IPS-11a (cell line): ENCODE results near the gene RD3L.
A peak's percentile ranks its signal among the peaks of the same experiment; 100 is the strongest.

Experiments
- H3K4me3 ChIP-seq: one replicate; pipeline ENCODE4 v1.5.1; 2013; ENCODE audit warnings: low read depth, low read length, control low read depth

Gene RD3L

GRCh38 chr14:103928011-103928890 lies 14.1 kb downstream of the RD3L start, which contains the start of gene TDRD9:
TDRD9 (plus strand) TSS chr14:103928456; CDS start chr14:103928510, 54 bp downstream.
- H3K4me3 ChIP-seq: no peak within 1 kb of the TSS

DNA sequence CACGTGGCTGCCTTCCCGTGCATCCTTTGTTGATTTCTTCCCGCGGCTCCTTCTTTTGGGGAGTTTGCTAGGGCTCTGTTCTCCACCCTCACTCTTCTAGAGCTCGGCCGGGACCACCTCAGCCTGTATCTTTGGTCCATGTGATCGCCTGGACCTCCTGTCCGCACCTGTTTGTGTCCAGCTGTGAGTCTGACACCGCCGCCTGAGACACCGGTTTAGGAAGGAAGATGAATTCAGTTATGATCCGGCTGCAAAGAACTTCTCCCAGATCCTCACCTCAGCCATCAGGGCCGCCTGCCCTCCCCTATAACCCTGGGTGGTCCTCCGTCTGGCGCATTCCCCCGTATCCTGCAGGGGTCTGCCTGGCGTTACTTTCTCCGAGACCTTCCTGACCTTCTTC lies 14.8 kb downstream of the RD3L start:
- H3K4me3 ChIP-seq: no peak overlapping the region

- no peak overlapping the region for H3K4me3 ChIP-seq
These were observed 17.0 kb downstream of the RD3L start for GRCh38 chr14:103925316-103925715.

DNA sequence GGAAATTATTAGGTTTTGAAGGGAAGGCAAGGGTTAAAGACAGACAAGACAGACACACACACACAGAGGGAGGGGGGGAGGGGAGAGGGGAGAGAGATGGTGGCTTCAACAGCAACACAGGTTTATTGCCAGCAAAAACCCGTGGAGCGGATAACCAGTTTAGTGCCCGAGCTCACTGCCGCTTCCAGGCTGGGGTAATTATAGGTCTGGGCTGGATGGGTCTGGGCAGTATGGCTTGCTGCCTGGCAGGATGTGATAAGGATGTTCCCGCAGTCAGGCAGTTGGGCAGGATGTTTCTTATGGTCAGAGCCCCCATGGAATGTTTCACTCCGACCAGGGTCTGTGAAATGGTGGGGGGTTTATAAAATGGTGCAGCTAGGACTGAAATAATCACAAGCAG lies 18.5 kb downstream of the RD3L start:
- no peak overlapping the region for H3K4me3 ChIP-seq

DNA sequence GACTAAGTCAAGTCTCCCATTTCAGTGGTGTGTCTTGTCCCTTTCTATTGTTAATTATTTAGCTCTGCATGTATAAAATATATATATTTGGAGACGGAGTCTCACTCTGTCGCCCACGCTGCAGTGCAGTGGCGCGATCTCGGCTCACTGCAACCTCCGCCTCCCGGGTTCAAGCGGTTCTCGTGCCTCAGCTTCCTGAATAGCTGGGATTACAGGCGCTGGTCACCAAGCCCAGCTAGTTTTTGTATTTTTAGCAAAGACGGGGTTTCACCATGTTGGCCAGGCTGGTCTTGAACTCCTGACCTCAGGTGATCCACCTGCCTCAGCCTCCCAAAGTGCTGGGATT lies 20.5 kb downstream of the RD3L start:
- peak overlapping the region; percentile 87 for H3K4me3 ChIP-seq

- peak overlapping the region; percentile 87 for H3K4me3 ChIP-seq
These were observed 21.1 kb downstream of the RD3L start for GRCh38 chr14:103920981-103921854.

GRCh38 chr14:103916636-103917262 lies 25.6 kb downstream of the RD3L start:
- H3K4me3 ChIP-seq: no peak overlapping the region

DNA sequence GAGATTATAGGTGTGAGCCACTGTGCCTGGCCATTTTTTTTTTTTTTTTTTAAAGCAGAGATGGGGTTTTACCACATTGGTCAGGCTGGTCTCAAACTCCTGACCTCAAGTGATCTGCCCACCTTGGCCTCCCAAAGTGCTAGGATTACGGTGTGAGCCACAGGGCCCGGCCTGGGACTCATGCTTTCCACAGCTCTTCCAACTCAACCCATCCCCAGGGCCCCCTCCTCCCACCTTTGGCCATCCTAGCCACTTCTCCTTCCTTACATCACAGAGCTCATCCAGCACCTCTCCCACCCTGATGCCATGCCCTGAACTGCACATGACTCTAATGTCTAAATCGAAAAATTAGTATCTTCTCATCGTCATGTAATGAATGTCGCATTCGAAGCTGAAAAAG lies 26.7 kb downstream of the RD3L start:
- no peak overlapping the region for H3K4me3 ChIP-seq

- H3K4me3 ChIP-seq: no peak overlapping the region
These were observed 31.3 kb downstream of the RD3L start for GRCh38 chr14:103910984-103911383.

DNA sequence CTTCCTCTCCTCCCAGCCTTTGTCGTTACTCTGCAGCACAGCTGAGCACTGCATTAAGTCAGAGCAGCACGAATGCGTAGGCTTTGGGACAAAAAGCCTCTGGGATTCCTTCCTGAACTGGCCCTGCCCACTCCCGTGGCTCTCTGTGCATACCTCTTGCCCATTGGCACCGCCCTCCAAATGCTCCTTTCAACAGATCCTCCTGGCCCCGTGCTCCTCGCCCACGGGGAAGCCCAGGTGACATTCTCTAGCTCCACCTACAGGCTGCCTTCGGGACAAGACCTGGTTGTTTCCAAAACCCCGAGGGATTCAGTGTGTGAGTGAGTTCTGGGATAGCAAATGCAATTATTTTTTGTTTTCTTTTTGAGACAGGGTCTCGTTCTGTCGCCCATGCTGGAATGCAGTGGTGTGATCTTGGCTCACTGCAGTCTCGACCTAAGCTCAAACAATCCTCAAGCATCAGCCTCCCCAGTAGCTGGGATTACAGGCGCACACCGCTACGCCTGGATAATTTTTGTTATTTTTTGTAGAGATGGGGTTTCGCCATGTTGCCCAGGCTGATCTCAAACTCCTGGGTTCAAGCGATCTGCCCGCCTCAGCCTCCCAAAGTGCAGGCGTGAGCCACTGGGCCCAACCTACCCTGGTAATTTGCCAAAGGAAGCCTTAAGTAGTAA lies 31.9 kb downstream of the RD3L start:
- H3K4me3 ChIP-seq: no peak overlapping the region

DNA sequence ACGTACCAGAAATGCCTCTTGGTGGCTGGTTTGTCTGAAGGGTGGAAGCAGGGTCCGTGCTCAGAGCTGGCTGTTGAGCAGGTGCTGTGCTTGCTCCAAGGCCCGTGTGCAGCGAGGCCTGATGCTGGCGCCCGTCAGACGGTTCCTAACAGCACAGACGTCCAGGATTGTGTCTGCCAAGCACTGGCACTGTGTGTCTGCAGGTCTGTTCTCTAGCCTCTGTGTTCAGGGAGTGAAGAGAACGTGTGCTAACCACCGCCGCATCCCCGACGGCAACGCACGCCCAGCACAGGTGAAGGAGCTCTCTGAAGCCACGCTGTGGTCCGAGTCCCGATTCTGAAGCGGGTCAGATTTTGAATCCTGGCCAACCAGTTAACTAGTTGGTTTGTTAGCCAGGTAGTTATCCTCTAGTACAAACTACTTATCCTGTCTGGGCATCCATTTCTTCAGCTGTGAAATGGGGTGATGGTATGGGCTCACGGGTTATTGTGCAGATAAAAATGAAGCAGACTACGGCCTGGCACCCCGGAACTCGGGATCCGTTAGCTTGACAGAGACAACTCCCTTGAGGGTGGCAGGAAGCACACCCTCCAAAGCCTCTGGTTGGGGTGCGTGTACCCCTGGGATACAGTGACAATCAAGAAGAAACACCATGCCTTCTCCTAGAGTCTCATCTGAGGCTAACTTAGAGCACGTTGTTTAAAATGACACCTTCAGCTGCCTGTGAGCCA lies 32.6 kb downstream of the RD3L start:
- no peak overlapping the region for H3K4me3 ChIP-seq

DNA sequence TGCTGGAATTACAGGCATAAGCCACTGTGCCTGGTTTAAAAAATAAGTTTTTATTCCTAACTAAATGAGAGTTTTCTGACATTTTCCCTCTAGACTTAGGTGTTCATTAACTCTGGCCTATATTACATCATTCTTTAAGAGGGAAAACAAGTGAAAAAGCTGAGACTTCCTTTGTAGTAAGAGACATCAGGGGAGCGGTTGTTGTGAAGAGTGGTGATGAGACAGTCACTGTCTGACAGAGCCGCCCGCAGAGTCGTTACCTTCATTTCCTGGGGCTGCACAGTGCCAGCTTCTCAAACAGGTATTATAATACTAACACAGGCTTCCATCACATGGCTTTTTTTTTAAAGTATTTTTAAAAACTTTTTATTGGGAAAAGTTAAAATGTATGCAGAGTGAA lies 33.7 kb downstream of the RD3L start:
- H3K4me3 ChIP-seq: no peak overlapping the region

GRCh38 chr14:103905842-103906456 lies 36.4 kb downstream of the RD3L start:
- H3K4me3 ChIP-seq: no peak overlapping the region

GRCh38 chr14:103904493-103905107 lies 37.7 kb downstream of the RD3L start:
- no peak overlapping the region for H3K4me3 ChIP-seq

DNA sequence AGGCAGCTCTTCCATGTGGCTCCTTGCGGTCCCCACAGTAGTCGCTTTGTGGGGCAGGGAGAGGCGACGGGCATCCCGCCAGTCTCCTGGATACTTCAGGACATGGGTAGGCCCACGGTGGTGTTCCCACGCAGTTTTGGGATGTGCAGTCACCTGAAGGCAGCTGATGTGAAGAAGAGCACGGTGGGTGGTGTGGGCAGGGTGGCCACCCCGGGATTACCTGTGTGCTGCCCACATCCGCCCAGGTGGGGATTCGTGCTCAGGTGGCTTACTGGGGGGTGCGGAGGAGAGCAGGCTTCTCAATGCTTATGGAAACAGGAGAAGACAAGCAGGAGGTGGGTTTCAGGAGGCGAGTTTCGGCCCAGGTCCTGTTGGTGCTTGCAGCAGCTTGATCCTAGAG lies 42.5 kb downstream of the RD3L start:
- no peak overlapping the region for H3K4me3 ChIP-seq

DNA sequence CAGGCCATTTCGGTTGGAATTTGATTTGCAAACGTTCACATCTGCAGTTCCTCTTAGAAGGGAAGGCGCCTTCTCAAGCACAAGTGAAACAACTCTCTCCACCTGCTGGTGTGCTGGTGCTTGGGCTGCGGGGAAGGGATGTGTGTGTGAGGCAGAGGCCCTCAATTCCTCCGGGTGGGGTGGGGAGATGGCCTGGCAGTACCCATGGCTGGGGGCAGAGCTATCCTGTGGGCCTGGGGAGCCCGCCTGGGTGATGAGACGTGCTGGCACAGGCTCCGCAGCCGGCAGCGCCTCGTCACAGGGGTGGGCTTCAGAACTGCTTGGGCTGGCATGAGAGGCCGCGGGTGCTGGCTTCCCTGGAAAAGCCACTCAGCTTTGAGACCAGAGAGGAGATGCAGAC lies 43.0 kb downstream of the RD3L start:
- no peak overlapping the region for H3K4me3 ChIP-seq

DNA sequence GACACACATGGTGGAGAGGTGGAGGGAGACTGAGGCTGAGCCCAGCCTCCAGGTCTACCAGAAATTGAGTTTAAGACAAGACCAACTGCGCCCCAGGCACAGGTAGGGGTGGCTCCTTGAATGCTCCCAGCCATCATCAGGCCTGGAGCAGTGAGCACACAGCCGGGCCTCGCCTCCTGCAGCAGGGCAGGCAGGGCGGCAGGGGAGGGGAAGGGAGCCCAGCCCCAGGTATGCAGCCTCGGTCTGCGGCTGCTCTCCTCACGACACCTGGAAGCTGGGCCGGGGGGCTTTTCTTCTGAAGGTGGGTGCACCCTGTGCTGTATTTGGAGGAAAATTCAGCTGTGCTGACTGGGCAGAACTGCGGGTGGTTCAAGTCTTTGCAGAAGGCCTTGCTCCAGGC lies 43.6 kb downstream of the RD3L start:
- no peak overlapping the region for H3K4me3 ChIP-seq

- no peak overlapping the region for H3K4me3 ChIP-seq
These were observed 44.1 kb downstream of the RD3L start for GRCh38 chr14:103898204-103898603.
